Stimulated activated naive CD4-positive, alpha-beta T cell (primary cell): ENCODE data around the gene BGN.

Source experiments
- DNase-seq, 6 experiments: peaks; one replicate each; lab custom pipeline; 2025; lab: John Stamatoyannopoulos, UW

Gene BGN

DNA sequence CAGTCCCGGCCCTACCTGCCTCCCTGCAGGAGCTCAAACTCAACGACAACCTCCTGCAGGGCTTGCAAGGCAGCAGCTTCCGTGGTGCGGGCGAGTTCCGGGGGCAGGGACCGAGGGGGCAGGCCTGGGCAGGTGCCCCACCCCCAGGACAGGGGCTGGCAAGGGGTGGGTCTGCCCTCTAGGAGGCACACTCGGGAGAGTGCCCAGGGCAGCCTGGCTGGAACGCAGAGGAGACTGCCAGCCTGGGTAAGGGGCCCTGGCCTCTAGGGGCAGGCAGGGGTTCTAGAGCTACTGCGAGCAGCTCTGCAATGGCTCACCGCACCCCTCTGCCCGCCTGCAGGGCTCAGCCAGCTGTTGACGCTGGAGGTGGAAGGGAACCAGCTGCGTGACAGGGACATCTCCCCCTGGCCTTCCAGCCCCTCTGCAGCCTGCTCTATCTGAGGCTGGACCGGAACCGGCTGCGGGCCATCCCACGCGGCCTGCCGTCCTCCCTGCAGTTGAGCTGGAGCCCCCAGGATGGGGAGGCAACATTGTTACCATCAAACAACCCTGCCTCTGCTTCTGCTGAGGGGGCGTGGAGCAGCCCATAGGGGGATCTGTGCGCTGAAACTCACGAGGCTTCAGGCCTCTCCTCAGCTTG, 12.3 kb upstream of the BGN start:
- no peak for DNase-seq

DNA sequence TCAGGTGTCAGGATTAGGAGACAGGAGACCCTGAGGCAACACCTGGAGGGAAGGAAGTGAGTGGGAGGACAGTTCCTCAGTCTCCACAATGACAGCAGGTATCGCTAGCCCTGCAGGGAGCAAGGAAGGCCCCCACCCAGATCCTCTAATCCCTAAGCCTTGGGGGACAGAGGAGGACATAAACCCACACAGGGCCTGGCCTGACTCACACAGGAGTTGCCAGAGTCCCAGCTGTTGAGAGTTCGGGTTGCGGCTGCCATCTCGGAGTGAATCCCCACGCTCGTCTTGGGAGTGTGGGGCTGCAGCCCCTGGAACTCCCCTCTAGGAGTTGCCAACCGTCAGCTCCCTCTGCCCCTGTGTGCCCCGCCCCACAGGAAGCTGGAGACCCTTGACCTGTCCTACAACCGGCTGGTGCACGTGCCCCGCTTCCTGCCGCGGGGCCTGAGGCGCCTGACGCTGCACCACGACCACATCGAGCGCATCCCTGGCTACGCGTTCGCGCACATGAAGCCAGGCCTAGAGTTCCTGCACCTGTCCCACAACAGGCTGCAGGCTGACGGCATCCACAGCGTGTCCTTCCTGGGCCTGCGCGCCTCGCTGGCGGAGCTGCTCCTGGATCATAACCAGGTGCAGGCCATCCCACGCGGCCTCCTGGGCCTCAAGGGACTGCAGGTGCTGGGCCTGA, 9.2 kb upstream of the BGN start:
- DNase-seq = no peak

DNA sequence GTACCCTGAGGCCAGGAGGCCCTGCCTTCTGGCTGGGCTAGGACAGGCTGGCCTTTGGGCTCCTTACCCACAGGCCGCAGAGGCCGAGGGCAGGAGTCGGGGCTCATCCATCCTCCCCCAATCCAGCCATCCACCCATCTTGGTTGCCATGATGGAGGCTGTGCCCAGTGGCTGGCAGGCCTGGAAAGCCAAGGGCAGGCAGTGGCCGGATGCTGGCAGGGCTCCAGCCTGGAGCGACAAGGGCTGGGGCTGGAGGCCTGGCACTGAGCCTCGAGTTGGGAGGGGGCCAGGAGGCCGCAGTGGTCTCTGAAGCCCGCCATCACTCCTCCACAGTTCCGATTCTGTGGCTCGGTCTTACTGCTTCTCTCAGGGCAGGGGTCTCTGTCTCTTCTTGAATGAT, 8.6 kb upstream of the BGN start:
- no peak for DNase-seq

DNA sequence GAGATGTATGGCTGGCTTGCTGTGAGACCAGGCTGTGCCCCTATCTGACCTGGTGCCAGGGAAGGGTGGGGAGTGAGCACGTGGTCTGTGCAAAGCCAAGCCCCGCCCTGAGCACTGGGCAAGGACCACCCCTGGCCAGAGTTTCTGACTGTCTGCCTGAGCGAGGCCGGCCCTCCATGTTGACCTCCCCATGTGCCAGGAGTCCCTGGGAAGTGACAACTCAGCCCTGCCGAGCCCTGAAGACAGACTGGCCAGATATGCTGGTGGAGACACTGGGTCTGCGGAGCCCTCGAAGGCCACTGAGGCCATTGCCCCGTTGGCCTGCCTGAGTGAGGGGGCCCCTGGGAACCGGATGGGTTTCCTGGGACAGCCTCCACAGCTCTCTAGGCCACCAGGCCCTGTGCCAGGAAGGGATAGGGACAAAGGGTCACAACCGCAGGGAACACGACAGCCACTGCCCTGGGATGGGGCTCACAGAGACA, 7.1 kb upstream of the BGN start:
- DNase-seq = no peak

DNA sequence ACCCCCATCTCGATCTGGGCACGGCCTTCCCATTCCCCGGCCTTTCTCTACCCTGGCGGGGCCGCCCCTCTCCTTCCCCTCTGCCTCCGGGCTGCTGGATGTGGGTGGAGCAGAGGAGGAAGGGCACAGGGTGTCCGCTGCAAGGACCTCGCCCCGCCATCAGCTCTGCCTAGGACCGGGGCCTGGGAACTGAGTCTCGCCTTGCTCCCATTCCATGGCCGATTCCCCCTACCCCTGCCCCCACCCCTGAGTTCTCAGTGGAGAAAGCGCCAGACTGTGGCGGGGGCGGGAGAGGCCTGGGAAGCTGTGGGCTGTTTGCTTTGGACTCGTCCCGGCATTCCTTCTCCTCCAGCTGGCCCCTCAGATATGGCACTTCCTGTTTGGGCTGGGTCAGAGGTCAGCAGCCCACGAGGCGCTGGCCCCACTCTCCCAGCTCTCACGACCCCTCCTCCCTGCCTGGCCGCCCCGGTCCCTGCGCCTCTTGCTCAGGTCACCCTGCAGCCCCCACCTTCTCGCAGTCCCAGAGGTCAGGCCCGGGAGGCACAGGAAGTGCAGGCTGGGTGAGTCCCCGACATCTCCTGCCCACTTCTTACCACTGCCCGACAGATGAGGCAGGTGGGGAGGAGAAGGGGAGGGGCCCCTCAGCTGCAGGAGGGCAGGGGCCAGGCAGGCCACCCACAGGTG, 6.4 kb upstream of the BGN start:
- DNase-seq = no peak

DNA sequence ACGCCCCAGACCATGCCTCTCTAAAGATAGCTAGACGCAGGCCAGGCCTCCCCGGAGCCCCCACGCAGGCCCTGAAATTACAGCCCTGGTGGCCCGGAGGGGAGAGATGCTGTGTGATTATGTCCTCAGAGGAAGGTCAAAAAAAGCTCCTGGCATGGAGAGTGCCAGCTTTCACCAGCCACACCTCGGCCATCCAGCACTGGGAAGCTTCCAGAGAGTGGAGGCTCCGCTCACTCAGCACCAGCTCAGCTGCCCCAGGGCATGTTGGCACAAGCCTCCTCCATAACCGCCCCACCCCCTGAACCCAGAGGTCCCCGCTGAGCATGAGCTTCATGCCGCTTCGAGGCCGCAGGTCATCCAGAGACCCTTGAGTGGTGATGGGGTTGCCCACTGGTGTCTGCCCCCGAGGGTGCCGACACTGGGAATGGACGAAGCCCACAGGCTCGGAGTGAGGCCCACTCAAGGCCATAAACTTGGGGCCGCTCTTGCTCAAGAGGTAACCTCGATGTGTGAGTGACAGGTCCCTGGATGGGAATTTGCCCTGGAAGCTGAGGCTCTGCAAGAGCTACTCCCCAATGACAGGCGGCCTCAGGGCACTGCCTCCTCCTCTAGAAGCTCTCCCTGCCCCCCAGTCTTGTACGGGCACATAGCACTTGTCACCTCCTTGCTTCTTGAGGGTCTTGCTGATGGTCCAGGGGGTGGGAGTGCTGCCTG, 4.4 kb upstream of the BGN start:
- no peak for DNase-seq

DNA sequence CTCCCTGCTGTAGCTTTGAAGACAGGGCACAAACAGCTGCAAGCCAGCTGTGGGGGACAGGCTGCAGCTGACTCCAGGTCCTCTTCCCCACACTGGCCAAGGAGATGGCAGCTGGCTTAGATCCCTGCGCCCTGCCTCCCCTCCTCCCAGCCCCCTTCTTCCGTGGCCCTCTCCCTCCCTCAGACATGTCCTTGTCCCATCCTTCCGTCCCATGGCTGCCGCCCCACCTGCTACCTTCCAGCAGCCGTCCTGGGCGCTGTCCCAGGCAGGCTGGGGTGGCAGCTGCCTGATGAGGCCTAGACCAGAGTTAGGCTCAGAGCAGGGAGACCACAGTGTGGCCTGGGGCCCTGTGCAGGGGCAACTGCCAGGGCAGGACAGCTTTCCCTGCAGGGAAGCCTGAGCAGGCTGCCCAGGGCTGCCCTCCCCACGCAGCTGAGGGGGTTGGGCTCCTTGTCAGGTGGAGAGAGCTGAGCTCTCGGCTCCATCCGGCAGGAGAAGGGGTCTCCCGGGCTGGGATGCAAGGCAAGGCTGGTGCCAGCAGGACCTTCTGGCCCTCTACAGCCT, 3.3 kb upstream of the BGN start:
- DNase-seq = no peak

DNA sequence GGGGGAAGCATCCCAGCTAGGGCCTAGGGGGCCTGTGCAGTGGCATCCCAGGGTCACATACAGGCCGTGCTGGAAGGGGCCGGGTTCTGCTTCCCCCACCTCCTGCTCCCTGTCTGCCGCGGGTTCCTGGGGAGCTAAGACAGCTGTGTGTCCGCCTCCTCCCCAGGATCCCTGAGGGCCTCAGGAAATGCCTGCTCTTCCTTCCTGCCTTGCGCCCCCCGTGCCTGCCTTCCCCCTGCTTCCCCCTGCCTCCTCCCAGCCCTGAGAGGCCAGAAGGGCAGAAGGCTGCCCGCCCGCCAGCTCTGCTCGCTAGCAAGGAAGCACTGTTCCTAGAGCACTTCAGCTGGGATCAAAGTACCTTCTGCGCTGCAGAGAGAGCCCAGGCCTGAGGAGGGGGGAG, 2.9 kb upstream of the BGN start:
- no peak for DNase-seq

DNA sequence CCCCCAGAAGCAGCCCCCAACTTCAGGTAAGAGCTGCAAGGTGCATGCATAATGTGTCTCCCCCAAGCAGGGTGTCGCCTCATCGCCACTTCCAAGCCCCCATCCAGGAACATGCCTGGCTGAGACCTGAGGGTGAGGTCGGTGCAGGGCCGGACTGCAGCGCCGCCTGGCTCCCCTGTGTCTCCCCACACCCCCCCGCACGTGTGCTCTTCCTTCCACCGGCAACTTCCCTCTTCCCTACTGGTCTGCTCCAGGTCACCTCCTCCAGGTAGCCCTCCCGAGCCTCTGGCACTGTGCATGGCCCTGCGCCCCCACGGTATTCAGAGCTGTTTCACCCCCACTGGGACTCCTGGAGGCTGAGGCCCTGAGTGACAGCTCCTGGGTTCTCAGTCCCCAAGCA, 2.2 kb upstream of the BGN start:
- DNase-seq = no peak

DNA sequence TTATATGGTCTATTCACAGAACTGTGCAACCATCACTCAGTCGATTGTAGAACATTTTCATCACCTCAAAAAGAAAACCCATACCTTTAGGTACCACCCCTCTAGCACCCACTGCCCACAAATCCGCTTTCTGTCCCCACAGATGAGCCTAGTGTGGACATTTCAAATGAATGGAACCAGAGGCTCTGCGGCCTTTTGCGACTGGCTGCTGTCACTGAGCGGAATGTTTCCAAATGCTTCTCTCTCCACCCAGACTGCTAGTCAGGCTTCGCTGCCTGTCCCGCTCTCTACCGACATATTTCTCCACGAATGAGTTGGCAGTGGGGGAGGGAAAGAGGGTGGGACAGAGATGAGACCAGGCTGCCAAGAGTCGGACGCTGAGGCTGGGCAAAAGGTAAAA, 1.7 kb upstream of the BGN start:
- no peak for DNase-seq

DNA sequence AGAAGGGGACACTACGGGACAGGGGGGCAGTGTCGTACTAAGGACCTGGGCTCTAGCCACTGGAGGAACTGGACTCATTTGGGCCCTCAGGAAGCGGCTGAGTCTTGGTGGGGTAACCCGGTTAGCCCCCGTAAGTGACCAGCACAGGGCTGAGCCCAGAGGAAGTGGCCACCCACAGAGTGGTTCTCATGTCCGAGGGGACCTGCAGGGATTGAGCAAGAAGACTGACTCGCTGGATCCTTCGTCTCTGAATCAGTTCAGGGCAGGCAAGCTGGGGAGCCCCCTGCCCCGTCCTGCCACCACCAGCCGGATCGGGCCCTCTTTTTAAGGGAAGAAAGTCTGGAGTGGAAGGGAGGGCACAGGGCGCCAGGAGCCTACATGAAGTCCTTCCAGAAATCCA, 719 bp upstream of the BGN start:
- no peak for DNase-seq

DNA sequence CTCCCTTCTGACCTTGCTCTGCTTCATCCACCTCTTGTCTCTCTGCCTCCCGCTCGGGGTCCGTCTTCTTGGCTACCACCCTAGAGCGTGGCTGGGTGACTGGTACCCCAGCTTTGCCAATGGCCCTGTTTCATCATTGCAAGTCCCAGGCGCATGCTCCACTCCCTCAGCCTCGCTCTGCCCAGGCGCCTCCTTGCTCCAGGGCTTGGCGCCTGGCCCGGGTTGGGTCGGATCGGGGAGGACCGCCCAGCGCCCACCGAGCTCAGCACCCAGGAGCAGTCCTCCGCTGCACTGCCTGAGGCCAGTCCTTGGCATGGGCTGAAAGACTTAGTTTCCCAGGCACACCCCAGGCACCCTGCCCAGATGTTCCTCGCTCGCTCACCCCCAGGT, 577 bp downstream of the BGN start:
- no peak for DNase-seq

DNA sequence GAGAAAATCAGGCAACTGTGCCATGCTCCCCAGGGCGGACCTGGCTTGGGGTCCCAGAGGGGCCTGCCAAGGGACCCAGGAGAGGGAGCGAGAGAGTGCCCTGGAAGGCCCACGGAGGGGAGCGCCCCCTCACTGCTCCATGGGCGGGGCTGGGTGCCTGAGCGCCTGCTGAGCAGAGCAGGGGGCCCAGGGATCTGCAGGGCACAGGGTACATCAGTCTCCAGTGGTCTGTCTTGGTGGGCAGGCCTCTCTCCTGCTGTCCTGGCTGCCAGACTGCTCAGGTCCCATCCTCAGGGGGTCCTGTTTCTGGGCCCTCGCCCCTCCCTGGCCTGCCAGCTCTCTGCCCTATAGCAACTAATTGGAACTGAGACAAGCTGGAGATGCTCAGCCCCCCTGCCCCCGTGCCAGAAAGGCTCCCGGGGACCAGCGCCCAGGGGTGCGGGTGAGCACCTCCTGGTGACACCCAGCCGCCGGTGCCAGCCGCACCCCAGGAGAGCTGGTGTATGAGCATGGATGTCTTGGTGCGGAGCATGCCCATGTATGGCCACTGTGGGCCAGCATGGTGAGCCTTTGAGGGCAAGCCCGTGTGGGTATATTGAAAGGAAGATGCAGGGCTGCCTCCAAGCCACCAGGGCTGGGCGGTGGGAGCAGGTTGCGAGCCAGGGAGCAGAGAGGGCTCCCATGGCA, 1.3 kb downstream of the BGN start:
- no peak for DNase-seq

DNA sequence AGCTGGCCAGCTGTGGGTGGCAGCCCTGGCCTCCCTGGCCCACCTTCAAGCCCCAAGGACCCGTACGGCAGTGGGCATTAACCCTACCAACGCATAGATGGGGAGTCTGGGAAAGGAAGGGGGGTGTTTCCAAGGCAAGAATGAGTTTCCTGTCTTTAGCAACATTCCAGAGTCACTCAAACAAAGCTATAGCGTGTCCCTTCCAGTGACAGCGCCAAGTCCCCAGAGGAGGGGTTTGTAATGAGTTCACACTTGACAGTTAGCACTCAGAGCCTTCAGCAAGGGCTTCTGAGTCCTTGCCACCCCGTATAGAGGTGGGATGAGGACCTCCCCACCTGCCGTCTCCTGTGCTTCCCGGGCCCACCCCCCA, 1.8 kb downstream of the BGN start:
- DNase-seq = no peak

DNA sequence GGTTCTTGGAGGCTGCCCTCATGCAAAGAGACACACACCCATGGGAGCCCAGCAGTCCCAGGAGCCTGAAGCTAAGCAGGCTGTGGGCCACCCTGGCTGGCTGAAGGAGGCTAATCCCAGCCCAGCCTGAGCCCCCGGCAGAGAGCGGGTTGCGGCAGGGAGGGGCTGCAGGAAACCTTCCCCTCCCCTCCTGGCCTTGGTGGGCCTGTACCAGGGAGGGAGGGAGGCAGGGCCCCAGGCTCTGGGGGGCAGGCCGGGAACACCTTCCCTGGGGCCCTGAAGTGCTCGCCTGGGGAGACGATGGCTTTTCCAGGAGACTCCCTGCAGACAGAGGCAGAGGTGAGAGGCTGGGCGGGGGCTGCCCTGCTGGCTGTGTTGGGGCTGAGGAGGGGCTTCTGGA, 3.7 kb downstream of the BGN start:
- DNase-seq = no peak

DNA sequence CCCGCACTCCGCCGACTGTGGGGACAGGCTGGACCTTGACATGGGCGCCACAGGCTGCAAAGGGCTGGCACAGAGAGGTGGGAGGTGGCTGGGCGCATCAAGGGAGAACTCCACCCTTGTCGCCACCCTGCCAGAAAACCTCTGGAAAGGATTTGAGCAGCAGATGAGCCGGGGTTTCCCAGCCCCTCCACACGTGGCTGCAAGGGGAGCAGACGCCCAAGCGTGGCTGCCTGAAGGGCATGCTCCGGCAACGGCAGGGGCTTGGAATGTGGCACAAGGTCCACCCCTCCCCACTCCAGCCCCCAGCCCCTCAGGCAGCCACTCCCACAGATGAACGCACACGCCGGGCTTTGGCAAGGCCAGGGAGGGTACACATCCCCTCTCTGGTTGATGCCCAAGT, 4.6 kb downstream of the BGN start:
- no peak for DNase-seq

DNA sequence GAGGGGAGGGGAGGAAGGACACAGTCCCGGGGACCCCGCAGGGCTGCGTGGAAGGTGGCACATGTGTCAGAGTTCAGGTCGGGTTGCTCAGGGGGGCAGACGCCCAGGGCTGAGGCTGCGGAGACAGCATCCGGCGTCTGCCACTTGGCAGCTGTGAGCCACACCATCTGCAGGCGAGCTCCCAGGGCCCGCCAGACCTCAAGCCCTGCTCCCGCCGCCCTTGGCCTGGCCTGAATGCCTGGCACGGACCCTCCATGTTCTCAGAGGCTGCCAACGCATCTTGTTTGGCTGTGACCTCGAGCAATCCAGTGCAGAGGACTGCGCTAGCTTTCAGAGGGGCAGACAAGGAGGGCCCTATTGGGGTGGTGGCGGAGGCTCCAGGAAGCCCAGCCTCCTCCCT, 5.1 kb downstream of the BGN start:
- DNase-seq = no peak

DNA sequence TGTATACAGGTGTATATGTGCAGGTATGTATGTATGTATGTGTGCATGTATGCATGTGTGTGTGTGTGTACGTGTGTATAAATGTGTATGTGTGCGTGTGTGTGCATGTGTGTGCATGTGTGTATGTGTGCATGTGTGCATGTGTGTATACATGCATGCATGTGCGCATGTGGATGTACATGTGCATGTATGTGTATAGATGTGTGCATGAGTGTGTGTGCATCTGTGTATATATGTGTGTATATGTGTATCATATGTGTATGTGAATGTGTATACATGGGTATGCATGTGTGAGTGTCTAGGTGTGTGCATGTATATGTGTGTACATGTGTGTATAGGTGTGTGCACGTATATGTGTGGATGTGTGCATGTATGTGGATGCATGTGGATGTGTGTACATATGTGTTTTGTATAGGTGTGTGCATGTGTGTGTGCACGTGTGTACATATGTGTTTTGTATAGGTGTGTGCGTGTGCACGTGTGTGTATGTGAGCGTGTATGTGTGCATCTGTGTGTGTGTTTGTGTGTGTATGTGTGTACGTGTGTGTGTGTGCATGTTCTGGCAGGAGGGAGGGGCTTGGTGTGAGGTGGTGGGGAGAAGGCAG, 6.0 kb downstream of the BGN start:
- no peak for DNase-seq

DNA sequence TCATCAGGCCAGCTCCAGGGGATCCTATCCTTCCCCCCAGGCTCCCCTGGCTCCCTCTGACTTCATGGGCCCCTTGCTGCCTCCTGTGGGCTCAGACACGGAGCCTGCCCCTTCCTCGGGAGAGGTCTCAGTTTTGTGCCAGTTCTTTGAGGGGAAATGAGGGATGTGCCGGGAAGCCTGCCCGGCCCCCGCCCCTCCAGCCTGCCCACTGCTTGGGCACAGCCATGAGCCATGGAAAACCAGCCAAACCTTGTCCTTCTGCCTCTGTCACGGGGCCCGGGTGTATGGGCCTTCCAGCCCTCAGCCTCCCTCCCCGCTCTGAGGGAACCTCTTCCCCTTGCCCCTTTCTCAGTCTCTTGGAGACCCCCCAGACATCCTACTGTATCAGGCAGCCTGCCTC, 6.8 kb downstream of the BGN start:
- DNase-seq = no peak

DNA sequence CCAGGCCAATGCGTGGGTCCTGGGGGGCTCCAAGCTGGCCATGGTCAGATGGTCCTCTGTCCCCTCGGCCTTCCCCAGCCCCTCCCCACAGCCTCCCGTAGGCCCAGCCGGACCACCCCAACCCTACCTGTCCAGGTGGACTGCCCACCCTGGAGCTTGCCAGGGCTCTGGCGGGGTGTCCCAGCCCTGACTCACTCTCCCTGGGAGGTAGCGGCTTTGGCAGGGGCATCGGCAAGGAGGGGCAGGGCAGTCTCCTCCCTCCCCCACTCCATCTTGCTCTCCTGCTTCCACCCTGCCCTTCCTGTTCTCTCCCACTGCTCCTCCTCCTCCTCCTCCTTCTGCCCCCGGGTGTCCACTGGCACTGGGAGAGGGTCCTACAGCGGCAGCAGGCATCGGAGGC, 7.4 kb downstream of the BGN start:
- no peak for DNase-seq

DNA sequence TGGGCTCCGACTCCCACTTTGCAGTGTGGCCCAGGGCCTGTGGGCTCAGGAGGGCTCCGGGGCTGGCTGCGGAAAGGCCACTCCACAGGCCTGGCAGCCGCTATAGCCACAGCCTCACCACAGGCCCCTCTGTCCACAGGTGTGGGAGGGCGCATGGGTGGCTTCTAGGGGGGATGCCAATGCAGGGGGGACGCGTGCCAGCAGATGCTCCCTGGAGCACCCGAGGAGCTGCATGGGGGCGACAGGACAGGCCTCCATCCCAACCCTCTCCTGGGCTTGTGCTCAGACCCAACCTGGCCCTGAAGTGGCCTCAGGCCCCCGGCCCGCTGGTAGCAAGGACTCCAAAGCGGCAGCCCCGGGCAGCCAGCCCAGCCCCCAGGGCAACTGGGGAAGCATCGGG, 8.0 kb downstream of the BGN start:
- DNase-seq = no peak
